ENCODE results near the gene SUGCT.

GRCh38 chr7:40749877-40750276 lies 615.1 kb downstream of the SUGCT start:
- TF ChIP-seq CTCF (IDR thresholded peaks at IDR 0.05): no peak
- TF ChIP-seq POLR2A (IDR thresholded peaks at IDR 0.05): no peak
